Measurements from ENCODE around the gene PLEKHS1.

The PLEKHS1 gene

DNA sequence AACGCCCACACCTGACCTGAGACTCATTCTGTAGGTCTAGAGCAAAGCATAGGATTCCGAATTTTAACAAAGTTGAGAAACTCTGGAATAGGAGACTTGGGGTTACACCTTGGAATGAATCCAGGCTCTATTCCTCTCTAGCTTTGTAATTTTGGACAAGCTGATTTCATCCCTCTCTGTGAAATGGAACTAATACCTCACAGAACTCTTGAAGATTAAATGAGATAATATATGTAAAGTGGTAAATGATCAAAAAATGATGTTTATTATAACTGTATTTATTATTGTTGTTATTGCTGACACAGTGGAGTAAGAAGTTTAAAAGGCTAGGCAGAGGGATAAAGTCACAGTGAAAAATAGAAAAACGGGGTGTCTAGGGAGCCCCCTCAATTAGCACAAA lies 39.5 kb upstream of the PLEKHS1 start:
- TF ChIP-seq, protein P1, sequence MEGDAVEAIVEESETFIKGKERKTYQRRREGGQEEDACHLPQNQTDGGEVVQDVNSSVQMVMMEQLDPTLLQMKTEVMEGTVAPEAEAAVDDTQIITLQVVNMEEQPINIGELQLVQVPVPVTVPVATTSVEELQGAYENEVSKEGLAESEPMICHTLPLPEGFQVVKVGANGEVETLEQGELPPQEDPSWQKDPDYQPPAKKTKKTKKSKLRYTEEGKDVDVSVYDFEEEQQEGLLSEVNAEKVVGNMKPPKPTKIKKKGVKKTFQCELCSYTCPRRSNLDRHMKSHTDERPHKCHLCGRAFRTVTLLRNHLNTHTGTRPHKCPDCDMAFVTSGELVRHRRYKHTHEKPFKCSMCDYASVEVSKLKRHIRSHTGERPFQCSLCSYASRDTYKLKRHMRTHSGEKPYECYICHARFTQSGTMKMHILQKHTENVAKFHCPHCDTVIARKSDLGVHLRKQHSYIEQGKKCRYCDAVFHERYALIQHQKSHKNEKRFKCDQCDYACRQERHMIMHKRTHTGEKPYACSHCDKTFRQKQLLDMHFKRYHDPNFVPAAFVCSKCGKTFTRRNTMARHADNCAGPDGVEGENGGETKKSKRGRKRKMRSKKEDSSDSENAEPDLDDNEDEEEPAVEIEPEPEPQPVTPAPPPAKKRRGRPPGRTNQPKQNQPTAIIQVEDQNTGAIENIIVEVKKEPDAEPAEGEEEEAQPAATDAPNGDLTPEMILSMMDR (conservative IDR thresholded peaks at IDR 0.05; ENCODE audit: low read depth, low read length), result no peak
- DNase-seq (ENCODE audit: low read depth), result no peak
- H3K4me3 ChIP-seq (ENCODE audit: low read length), result no peak overlapping the region

DNA sequence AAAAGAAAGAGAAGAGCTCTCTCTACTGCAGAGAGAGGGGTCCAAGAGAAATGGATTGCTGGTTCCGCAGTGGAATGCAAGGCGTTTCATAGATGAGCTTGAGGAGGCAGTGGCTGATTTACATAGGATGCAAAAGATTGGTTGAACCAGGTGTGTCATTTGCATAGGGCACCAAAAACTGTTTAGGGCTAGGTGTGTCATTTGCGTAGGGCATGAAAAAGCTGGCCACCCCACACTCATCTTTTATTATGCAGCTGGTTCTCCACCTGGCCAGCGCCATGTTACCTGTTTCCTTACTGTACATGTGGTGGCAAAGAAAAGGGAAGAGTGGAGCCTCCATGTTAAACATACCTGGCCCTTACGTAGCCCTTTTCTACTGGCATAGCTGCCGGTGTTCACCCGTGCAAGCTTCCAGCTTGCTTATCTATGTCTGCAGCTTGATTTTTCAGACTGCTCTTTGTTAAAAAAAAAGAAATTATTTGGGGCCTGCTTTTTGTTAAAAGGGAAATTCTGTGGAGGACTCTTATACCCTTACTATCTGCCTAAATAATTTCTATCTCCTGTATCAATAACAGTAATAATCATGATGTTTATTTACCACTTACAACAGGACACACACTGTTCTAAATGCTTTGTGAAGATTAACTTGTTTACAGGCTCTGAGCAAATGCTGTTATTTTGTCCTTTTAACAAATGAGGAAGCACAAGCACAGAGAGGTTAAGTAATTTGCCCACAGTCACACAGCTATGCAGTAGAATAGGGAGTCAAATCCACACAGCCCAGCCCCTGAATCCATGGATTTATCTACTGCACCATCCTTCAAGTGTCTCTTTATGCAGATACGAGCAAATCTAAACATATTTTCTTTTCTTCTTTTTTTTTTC lies 38.5 kb upstream of the PLEKHS1 start:
- DNase-seq (ENCODE audit: low read depth), result no peak

DNA sequence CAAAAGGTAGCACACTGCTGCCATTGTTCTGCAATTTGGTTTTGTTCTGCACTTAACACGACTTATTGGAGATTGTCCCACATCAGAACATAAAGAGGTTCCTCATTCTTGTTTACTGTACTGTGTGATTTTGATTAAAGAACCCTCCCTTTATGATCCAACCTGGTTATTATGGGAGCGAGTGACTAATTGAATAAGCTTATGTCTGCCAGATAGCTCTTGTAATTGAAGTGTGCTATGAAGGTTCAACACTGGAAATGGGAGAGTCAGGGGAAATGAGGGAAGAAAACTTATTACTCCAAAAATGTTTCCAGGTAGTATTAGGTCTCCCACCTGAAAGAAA lies 37.9 kb upstream of the PLEKHS1 start:
- no peak for DNase-seq (ENCODE audit: low read depth)
- TF ChIP-seq, protein P1 (conservative IDR thresholded peaks at IDR 0.05; ENCODE audit: low read depth, low read length), result no peak
- no peak overlapping the region for H3K4me3 ChIP-seq (ENCODE audit: low read length)

More for the DNA sequence above, 38.5 kb upstream of the PLEKHS1 start:
- H3K4me3 ChIP-seq (ENCODE audit: low read length), result no peak overlapping the region
- TF ChIP-seq, protein P1 (conservative IDR thresholded peaks at IDR 0.05; ENCODE audit: low read depth, low read length), result no peak

DNA sequence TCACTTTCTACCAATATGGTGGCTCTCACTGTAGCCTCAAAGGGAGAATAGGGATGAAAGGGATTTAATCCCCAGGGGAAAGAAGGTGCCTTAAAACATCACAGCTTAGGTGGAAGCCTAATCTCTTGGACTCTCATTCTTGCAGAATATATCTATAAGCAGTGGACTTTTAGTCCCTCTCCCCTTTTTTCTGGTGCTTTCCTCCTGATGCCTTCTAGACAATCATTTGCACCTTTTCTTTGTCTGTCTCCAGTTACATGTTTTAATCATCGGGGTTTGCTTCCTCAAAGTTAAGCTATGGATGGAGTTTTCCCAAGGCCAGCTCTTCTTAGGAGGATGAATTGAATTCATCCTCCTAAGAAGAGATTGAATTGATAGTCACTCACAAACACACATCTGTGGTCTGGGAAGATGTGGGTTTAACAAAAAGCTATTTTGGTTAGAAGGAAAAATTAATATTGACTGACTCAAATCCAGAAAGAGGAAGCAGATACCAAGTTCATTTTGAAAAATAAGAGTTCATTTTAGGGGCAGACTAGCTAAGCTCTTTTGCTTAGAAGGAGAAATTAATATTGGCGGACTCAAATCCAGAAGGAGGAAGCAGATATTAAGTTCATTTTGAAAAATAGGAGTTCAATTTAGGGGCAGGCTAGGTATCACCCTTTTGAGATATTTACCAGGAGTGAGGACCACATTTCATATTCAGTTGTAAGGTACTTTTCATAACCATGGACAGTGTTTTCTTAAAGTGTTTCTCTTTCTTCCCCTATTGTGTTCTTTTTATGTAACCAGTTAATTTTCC lies 35.2 kb upstream of the PLEKHS1 start:
- no peak overlapping the region for H3K4me3 ChIP-seq (ENCODE audit: low read length)
- TF ChIP-seq, protein P1 (conservative IDR thresholded peaks at IDR 0.05; ENCODE audit: low read depth, low read length), result no peak
- DNase-seq (ENCODE audit: low read depth), result no peak

DNA sequence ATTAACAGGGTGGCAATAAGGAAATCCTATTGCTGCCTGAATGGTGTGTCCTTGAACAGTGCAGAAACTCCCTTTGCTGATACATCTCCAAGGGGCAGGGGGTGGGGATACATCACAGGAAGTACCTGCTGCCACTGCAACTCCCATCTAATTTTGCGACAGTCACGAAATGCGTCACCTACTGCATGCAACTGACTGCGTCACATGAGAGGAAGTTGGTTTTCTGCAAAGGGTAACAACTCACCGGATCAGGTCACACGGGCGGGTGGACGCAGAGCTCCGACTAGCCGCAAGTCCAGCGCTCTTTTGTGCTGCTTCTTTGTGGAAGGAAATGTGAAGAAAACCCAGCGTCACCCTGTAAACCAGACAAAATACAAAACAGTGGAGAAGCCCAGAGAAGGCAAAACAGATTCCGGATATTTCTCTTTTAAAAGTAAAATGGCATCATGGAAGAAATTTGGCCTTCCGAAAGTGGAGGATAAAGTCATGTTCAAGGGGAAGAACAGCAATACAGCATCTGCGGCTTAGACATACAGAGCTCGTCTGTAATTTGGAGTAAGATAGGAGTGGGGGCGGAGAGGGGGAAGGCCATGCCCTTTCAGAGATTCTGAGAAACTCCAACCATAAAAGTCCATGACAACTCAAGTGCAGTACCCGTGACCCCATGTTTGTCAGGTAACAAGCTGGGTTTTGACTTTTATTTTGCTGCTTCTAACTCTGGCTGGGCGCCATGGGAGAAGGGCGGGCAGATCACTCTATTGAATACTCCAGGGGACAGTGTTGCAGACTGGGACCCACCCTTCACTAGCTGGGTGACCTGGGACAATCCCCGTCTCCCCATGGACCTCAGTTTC lies 32.3 kb upstream of the PLEKHS1 start:
- TF ChIP-seq, protein P1 (conservative IDR thresholded peaks at IDR 0.05; ENCODE audit: low read depth, low read length), result no peak
- no peak for DNase-seq (ENCODE audit: low read depth)

DNA sequence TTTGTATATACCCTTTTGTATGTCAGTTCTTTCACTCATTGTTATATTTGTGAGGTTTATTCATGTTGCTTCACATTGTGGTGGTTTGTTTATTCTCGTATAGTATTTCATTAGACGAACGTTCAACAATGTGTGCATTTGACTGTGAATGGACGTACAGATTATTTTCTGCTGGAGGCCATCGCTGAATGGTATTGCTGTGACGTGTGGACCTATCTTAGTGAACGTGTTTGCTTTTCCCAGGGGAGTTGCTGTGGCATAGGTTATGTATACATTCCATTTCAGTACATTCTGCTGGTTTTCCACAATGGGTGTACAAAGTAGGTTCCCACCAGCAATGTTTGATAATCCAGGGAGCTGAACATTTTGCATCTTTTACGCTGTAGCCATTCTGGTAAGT lies 31.1 kb upstream of the PLEKHS1 start:
- no peak overlapping the region for H3K4me3 ChIP-seq (ENCODE audit: low read length)
- DNase-seq (ENCODE audit: low read depth), result no peak
- TF ChIP-seq, protein P1 (conservative IDR thresholded peaks at IDR 0.05; ENCODE audit: low read depth, low read length), result no peak

More for the DNA sequence above, 32.3 kb upstream of the PLEKHS1 start:
- H3K4me3 ChIP-seq (ENCODE audit: low read length), result no peak overlapping the region

Measured in retinal pigment epithelial cell (primary cell).